AG04450 (cell line): ENCODE measurements around the gene ASCC1. TPM values are rescaled to one million over a fixed set of nuclear protein-coding genes. Genes with fewer than 3 reads are reported as not detected.
A peak's percentile ranks its signal among the peaks of the same experiment; 100 is the strongest.
"Not testable (repeated sequence)": the region's sequence is repeated elsewhere in the genome, so short reads cannot be mapped to it uniquely, and the experiment has no call there.

Experiments
- CTCF ChIA-PET: fragments of 300-600, 350-600 bp; formaldehyde crosslinking; extraction: SDS; loops from one replicate; lab custom pipeline; 2022; ENCODE audit warnings: antibody characterized with exemption, inconsistent platforms; lab: Charles Lee
- POLR2A ChIA-PET: fragments of 350-600 bp; formaldehyde crosslinking; extraction: SDS; loops from one replicate; lab custom pipeline; 2021; ENCODE audit warnings: antibody characterized with exemption, inconsistent platforms; lab: Yijun Ruan, JAX
- DNase-seq: peaks from one replicate; pipeline ENCODE4 v3.0.0-alpha.2; 2011; ENCODE audit warnings: low read depth, low spot score
- H3K27ac ChIP-seq: one replicate; pipeline ENCODE4 v1.5.1; 2012; ENCODE audit warnings: low read depth, low read length, control low read depth
- H3K27me3 ChIP-seq: one replicate; pipeline ENCODE4 v1.6.0; 2012; ENCODE audit warnings: low read length; ENCODE audit not compliant: control insufficient read depth, insufficient read depth
- H3K4me3 ChIP-seq: 2 replicates; pipeline ENCODE4 v1.5.1; 2011; ENCODE audit warnings: mild to moderate bottlenecking, low read depth, low read length, control low read depth
- H3K9me3 ChIP-seq: 2 replicates; pipeline ENCODE4 v1.5.1; 2012; ENCODE audit warnings: low read length; ENCODE audit not compliant: control insufficient read depth, insufficient read depth
- polyA plus RNA-seq: library from polyadenylated mRNA; depleted of rRNA; stranded (reverse); fragments of >200 nt; gene quantifications from 2 replicates; pipeline ENCODE4 v1.2.3, GENCODE V29; 2011
- TF ChIP-seq, protein P1 (sequence below): IDR thresholded peaks from 2 replicates; pipeline ENCODE4 v1.5.1; 2011; ENCODE audit warnings: low read depth, low read length, control low read depth, inconsistent platforms

The ASCC1 gene
- polyA plus RNA-seq, 1 experiment: 43.7 TPM

GRCh38 chr10:72137583-72137982, 78.5 kb downstream of the ASCC1 start:
- no peaks in the 10 kb centered on the region for H3K27me3 ChIP-seq
- no peak overlapping the region for H3K27ac ChIP-seq
- no peak for DNase-seq
- ChIA-PET CTCF (interaction anchor here (0.7 to 1.2 kb wide), 3 partner anchors 10 to 234 kb away, joined by 3 to 8 read pairs (median 3); no protein-coding TSS in a partner anchor), POLR2A (interaction anchor here (0.7 kb wide), 1 partner anchor 21 kb away, joined by 4 read pairs; no protein-coding TSS in a partner anchor)
- H3K9me3 ChIP-seq: no peaks in the 10 kb centered on the region
- H3K4me3 ChIP-seq: no peak overlapping the region
- TF ChIP-seq, protein P1, sequence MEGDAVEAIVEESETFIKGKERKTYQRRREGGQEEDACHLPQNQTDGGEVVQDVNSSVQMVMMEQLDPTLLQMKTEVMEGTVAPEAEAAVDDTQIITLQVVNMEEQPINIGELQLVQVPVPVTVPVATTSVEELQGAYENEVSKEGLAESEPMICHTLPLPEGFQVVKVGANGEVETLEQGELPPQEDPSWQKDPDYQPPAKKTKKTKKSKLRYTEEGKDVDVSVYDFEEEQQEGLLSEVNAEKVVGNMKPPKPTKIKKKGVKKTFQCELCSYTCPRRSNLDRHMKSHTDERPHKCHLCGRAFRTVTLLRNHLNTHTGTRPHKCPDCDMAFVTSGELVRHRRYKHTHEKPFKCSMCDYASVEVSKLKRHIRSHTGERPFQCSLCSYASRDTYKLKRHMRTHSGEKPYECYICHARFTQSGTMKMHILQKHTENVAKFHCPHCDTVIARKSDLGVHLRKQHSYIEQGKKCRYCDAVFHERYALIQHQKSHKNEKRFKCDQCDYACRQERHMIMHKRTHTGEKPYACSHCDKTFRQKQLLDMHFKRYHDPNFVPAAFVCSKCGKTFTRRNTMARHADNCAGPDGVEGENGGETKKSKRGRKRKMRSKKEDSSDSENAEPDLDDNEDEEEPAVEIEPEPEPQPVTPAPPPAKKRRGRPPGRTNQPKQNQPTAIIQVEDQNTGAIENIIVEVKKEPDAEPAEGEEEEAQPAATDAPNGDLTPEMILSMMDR: no peak

DNA sequence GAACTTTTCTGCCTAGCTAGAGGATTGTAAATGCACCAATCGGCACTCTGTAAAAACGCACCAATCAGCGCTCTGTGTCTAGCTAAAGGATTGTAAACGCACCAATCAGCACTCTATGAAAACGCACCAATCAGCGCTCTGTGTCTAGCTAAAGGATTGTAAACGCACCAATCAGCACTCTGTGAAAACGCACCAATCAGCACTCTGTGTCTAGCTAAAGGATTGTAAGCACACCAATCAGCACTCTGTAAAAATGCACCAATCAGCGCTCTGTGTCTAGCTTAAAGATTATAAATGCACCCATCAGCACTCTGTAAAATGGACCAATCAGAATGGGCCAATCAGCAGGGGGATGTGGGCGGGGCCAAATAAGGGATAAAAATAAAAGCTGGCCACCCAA, 79.9 kb downstream of the ASCC1 start:
- H3K4me3 ChIP-seq, H3K9me3 ChIP-seq, H3K27me3 ChIP-seq, CTCF ChIA-PET, DNase-seq, H3K27ac ChIP-seq: not testable (repeated sequence)
- POLR2A ChIA-PET: interaction anchor here (0.6 kb wide), 1 partner anchor 67 kb away, joined by 8 read pairs; no protein-coding TSS in a partner anchor

GRCh38 chr10:72134785-72135767, 81.0 kb downstream of the ASCC1 start:
- Histone ChIP-seq H3K4me3 (no peak overlapping the region), H3K27me3 (no peaks in the 10 kb centered on the region), H3K27ac (no peak overlapping the region), H3K9me3 (no peaks in the 10 kb centered on the region)
- DNase-seq: no peak
- ChIA-PET POLR2A (no interaction called here), CTCF (interaction anchor here (0.6 kb wide), 1 partner anchor 238 kb away, joined by 3 read pairs; no protein-coding TSS in a partner anchor)
- TF ChIP-seq, protein P1: no peak

DNA sequence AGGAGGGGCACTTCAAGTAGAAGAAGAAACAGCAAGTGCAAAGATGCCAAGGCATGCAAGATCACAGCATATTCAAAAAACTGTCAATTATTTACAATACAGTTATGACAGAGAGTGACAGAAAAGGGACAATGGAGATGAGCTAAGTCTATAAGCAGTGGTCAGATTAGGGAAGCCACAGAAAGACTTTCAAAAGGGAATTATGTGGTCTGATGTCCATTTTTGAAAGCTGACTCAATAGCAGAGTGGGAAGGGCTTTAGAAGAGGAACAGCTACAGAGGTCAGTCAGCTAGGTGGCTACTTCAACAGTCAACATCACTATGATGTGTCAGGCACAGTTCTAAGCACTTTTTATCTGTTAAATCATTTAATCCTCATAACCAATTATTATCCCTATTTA, 82.6 kb downstream of the ASCC1 start:
- peak; percentile 24 for DNase-seq
- ChIA-PET POLR2A (interaction anchor here (1.0 kb wide), 1 partner anchor 83 kb away, joined by 3 read pairs; the partner anchor contains the start of gene ASCC1), CTCF (interaction anchor here (0.6 to 2.2 kb wide), 2 partner anchors 38 to 204 kb away, joined by 4 to 7 read pairs; no protein-coding TSS in a partner anchor)
- no peaks in the 10 kb centered on the region for H3K27me3 ChIP-seq
- TF ChIP-seq, protein P1: no peak
- no peaks in the 10 kb centered on the region for H3K9me3 ChIP-seq
- H3K27ac ChIP-seq: no peak overlapping the region
- no peak overlapping the region for H3K4me3 ChIP-seq

DNA sequence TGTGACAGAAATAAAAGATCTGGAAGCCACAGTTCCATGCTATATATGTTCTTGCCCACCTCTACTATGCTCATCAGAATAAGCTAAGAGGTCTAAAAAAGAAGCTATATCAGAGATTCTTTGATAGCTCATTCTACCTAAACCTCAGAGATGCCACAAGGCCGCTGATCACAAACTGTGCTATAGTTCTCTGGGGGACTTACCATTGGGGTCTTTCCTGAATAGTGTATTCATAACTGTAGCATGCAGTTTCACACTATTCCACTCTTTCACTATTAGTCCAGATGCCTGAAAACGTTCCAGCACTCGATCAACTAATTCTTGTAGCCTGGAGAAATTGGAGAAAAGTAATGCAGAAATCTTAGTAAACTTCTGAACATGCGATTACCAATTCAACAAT, 83.2 kb downstream of the ASCC1 start:
- no peak for DNase-seq
- no peak overlapping the region for H3K4me3 ChIP-seq
- ChIA-PET CTCF (interaction anchor here (2.2 kb wide), 1 partner anchor 205 kb away, joined by 7 read pairs; no protein-coding TSS in a partner anchor), POLR2A (interaction anchor here (1.0 kb wide), 1 partner anchor 83 kb away, joined by 3 read pairs; the partner anchor contains the start of gene ASCC1)
- H3K27ac ChIP-seq: no peak overlapping the region
- no peaks in the 10 kb centered on the region for H3K27me3 ChIP-seq
- no peaks in the 10 kb centered on the region for H3K9me3 ChIP-seq
- TF ChIP-seq, protein P1: no peak
